HepG2 (cell line): ENCODE measurements around the gene COL8A1. TPM values are rescaled to one million over a fixed set of nuclear protein-coding genes. Genes with fewer than 3 reads are reported as not detected.

ENCODE experiments used
- ATAC-seq: fragments of 200-7000 bp; cut with Tn5 transposase; 3 replicates; pipeline ENCODE4 v1.9.1; 2020; ENCODE audit warnings: mild to moderate bottlenecking, moderate library complexity
- BruUV-seq: library from RNA; stranded (reverse); fragments of 400-500 nt; replicated peaks from 2 replicates; lab custom pipeline; 2021; lab: Mats Ljungman, UMichigan
- CTCF ChIA-PET: fragments of 300-600 bp; formaldehyde crosslinking; extraction: SDS; loops from one replicate; lab custom pipeline; 2021; ENCODE audit warnings: low total read pairs, inconsistent platforms, low intra/inter-chr PET ratio; lab: Yijun Ruan, JAX
- POLR2A ChIA-PET: fragments of 350-600 bp; sonication (Branson Sonifier 250); formaldehyde crosslinking; loops from one replicate; lab custom pipeline; 2020; ENCODE audit warnings: antibody characterized with exemption, inconsistent platforms; lab: Yijun Ruan, JAX
- DNase-seq: peaks from one replicate; pipeline ENCODE4 v3.0.0-alpha.2; 2015; ENCODE audit warnings: low spot score
- FAIRE-seq: peaks from 3 replicates; lab custom pipeline; 2011; peaks lifted over from hg19 to GRCh38; lab: Jason Lieb, UNC
- H2AFZ ChIP-seq: one replicate; pipeline ENCODE4 v1.6.1; 2011; ENCODE audit warnings: low read length, inconsistent platforms
- H3K27ac ChIP-seq: fragments of 300-600 bp; 3 replicates; pipeline ENCODE4 v1.8.0; 2011; ENCODE audit warnings: mixed run types, mild to moderate bottlenecking, mixed read lengths, low read length, inconsistent platforms; ENCODE audit not compliant: insufficient read depth; ENCODE audit errors: extremely low read length
- H3K27me3 ChIP-seq, 2 experiments: fragments of 200-600 bp in 1 of 2; 2 replicates in 1 of 2; 3 replicates in 1 of 2; pipeline versions ENCODE4 v1.6.0 to v1.8.0; 2011; ENCODE audit warnings: low read length in 2 of 2, mild to moderate bottlenecking in 2 of 2, moderate library complexity in 2 of 2, inconsistent platforms in 1 of 2; ENCODE audit not compliant: insufficient read depth in 2 of 2, control insufficient read depth in 1 of 2
- H3K36me3 ChIP-seq, 2 experiments: fragments of 200-600 bp in 1 of 2; replicated peaks in 1 of 2; 2 replicates in 1 of 2; 3 replicates in 1 of 2; pipeline versions ENCODE4 v1.5.1 to v1.8.0; 2011; ENCODE audit warnings: low read length in 2 of 2, inconsistent platforms in 1 of 2; ENCODE audit not compliant: insufficient read depth in 2 of 2, control insufficient read depth in 1 of 2
- H3K4me1 ChIP-seq: 2 replicates; pipeline ENCODE4 v1.5.1; 2012; ENCODE audit warnings: low read length, inconsistent platforms; ENCODE audit not compliant: insufficient read depth
- H3K4me2 ChIP-seq: 2 replicates; pipeline ENCODE4 v1.6.0; 2011; ENCODE audit warnings: low read depth, low read length, inconsistent platforms
- H3K4me3 ChIP-seq, 3 experiments: fragments of 200-600 bp in 1 of 3; sonication (generic), shearing (Covaris generic) in 1 of 3; replicated peaks in 1 of 3; 2 replicates each; pipeline ENCODE4 v1.5.1; 2011 to 2016; ENCODE audit warnings: low read length in 3 of 3, inconsistent platforms in 2 of 3, low read depth in 2 of 3, mild to moderate bottlenecking in 2 of 3, control low read depth in 1 of 3, mixed read lengths in 1 of 3; ENCODE audit not compliant: insufficient read depth in 1 of 3
- H3K79me2 ChIP-seq: one replicate; pipeline ENCODE4 v1.6.1; 2011; ENCODE audit warnings: low read length, inconsistent platforms; ENCODE audit not compliant: insufficient read depth
- H3K9ac ChIP-seq: 2 replicates; pipeline ENCODE4 v1.6.0; 2011; ENCODE audit warnings: mild to moderate bottlenecking, low read depth, low read length, inconsistent platforms; ENCODE audit not compliant: insufficient read depth
- H3K9me3 ChIP-seq: 2 replicates; pipeline ENCODE4 v1.5.1; 2012; ENCODE audit warnings: mild to moderate bottlenecking, low read length
- H4K20me1 ChIP-seq: 2 replicates; pipeline ENCODE4 v1.6.0; 2011; ENCODE audit warnings: inconsistent platforms, mild to moderate bottlenecking, low read length, moderate library complexity; ENCODE audit not compliant: insufficient read depth
- AGO2 ChIP-seq: fragments of 200-400 bp; formaldehyde crosslinking; optimal IDR thresholded peaks from 2 replicates; pipeline ENCODE3; 2017; ENCODE audit warnings: mild to moderate bottlenecking, low read depth, low read length, moderate library complexity
- CENPX ChIP-seq: sonication (generic); formaldehyde crosslinking; IDR thresholded peaks from 2 replicates; pipeline ENCODE4 v1.9.0; 2021; ENCODE audit warnings: mild to moderate bottlenecking, missing genetic modification reagents, moderate library complexity
- EP300 ChIP-seq, 3 experiments: sonication (generic) in 1 of 3; formaldehyde crosslinking in 1 of 3; IDR thresholded peaks; 2 replicates each; pipeline versions ENCODE4 v1.5.1 to v1.6.1; 2011 to 2020; ENCODE audit warnings: low read depth in 2 of 3, low read length in 2 of 3, borderline replicate concordance in 1 of 3, improper control_type of control experiment in 1 of 3, mild to moderate bottlenecking in 1 of 3, missing genetic modification reagents in 1 of 3, moderate library complexity in 1 of 3
- HMGXB3 ChIP-seq: sonication (generic); formaldehyde crosslinking; IDR thresholded peaks from 2 replicates; pipeline ENCODE4 v1.4.0; 2020; ENCODE audit warnings: missing genetic modification reagents, borderline replicate concordance
- NFYB ChIP-seq: sonication (generic); formaldehyde crosslinking; IDR thresholded peaks from 2 replicates; pipeline ENCODE4 v1.4.0; 2020; ENCODE audit warnings: missing genetic modification reagents
- POLR2G ChIP-seq: fragments of 200-400 bp; formaldehyde crosslinking; IDR thresholded peaks from 2 replicates; pipeline ENCODE4 v1.6.1; 2018; ENCODE audit warnings: mild to moderate bottlenecking, low read depth, low read length, moderate library complexity
- SP1 ChIP-seq, 2 experiments: fragments of 450-650 bp in 1 of 2; sonication (generic) in 1 of 2; formaldehyde crosslinking in 1 of 2; IDR thresholded peaks; 2 replicates each; pipeline versions ENCODE4 v1.4.0 to v1.6.1; 2016 to 2020; ENCODE audit warnings: missing genetic modification reagents in 1 of 2
- ZBTB21 ChIP-seq: sonication (generic); formaldehyde crosslinking; IDR thresholded peaks from 2 replicates; pipeline ENCODE4 v1.4.0; 2020; ENCODE audit warnings: missing genetic modification reagents
- ZFP36 ChIP-seq: fragments of 150-350 bp; IDR thresholded peaks from 2 replicates; pipeline ENCODE4 v1.6.1; 2018; ENCODE audit warnings: borderline replicate concordance, low read length, low read depth; ENCODE audit not compliant: partially characterized antibody
- ZNF205 ChIP-seq: IDR thresholded peaks from 2 replicates; pipeline ENCODE4 v1.6.1; 2018; ENCODE audit warnings: missing biosample characterization, missing genetic modification reagents
- ZNF274 ChIP-seq: sonication (generic); formaldehyde crosslinking; IDR thresholded peaks from 2 replicates; pipeline ENCODE4 v1.5.1; 2020; ENCODE audit warnings: mild to moderate bottlenecking, missing genetic modification reagents
- ZNF296 ChIP-seq: sonication (generic); formaldehyde crosslinking; conservative IDR thresholded peaks from 2 replicates; pipeline ENCODE4 v1.5.0; 2020; ENCODE audit warnings: mild to moderate bottlenecking, missing genetic modification reagents
- ZNF430 ChIP-seq: sonication (generic); formaldehyde crosslinking; IDR thresholded peaks from 2 replicates; pipeline ENCODE4 v1.9.0; 2021; ENCODE audit warnings: mild to moderate bottlenecking, missing genetic modification reagents
- ZNF558 ChIP-seq: sonication (generic); formaldehyde crosslinking; IDR thresholded peaks from 2 replicates; pipeline ENCODE4 v1.9.0; 2022; ENCODE audit warnings: mild to moderate bottlenecking, missing genetic modification reagents, borderline replicate concordance
- ZNF615 ChIP-seq: sonication (generic); formaldehyde crosslinking; IDR thresholded peaks from 2 replicates; pipeline ENCODE4 v1.5.0; 2020; ENCODE audit warnings: mild to moderate bottlenecking, missing genetic modification reagents, borderline replicate concordance
- ZNF670 ChIP-seq: sonication (generic); formaldehyde crosslinking; IDR thresholded peaks from 2 replicates; pipeline ENCODE4 v1.8.0; 2022; ENCODE audit warnings: mild to moderate bottlenecking, missing genetic modification reagents, borderline replicate concordance
- WGBS: methylation state at CpG from one replicate; pipeline ENCODE4 v1.1.6; 2017; ENCODE audit warnings: low lambda C conversion rate; 5-methylcytosine and 5-hydroxymethylcytosine counted together
- in situ Hi-C: cut with HindIII; loops from 2 replicates; pipeline ENCODE4 v1.10.0; 2017; ENCODE audit warnings: low pct_unique_long_range_greater_than_20kb; ENCODE audit not compliant: extremely low pct_ligation_motif_present
- intact Hi-C: fragments of 100-400 bp; cut with micrococcal nuclease; formaldehyde crosslinking; loops from one replicate; pipeline ENCODE4 v1.10.0; 2022; ENCODE audit not compliant: unreplicated experiment
- polyA plus RNA-seq, 8 experiments: library from polyadenylated mRNA; depleted of rRNA in 3 of 8; stranded (reverse) in 7 of 8; unstranded in 1 of 8; fragments of >200 nt; fragmentation: Illumina TruSeq in 4 of 8; extraction: Trizol in 4 of 8; gene quantifications; 2 replicates each; pipeline versions ENCODE4 v1.2.1 to v1.2.3, GENCODE V29; 2011 to 2016; ENCODE audit warnings: low read depth in 4 of 8, missing spikeins in 1 of 8, mixed read lengths in 1 of 8; ENCODE audit not compliant: insufficient read depth in 1 of 8
- total RNA-seq, 5 experiments: library from RNA; depleted of rRNA; stranded (reverse); fragments of >200 nt; fragmentation: Illumina TruSeq; extraction: Trizol; gene quantifications; 2 replicates each; pipeline ENCODE4 v1.2.3, GENCODE V29; 2016; ENCODE audit warnings: low read depth in 1 of 5
- TF ChIP-seq, protein P1 (sequence below): IDR thresholded peaks from 2 replicates; pipeline ENCODE4 v1.6.1; 2016; ENCODE audit warnings: low read depth
- TF ChIP-seq, protein P2 (sequence below): sonication (generic); formaldehyde crosslinking; IDR thresholded peaks from 2 replicates; pipeline ENCODE4 v1.5.0; 2020; ENCODE audit warnings: missing genetic modification reagents

COL8A1 gene
- total and polyA plus RNA-seq, 2 of the 13 experiments (the other 11 are each of a cell fraction or from before 2014, with no cell fraction given): not detected

GRCh38 chr3:99663977-99664376 lies 25.6 kb downstream of the COL8A1 start (continued):
- TF ChIP-seq, protein P1, sequence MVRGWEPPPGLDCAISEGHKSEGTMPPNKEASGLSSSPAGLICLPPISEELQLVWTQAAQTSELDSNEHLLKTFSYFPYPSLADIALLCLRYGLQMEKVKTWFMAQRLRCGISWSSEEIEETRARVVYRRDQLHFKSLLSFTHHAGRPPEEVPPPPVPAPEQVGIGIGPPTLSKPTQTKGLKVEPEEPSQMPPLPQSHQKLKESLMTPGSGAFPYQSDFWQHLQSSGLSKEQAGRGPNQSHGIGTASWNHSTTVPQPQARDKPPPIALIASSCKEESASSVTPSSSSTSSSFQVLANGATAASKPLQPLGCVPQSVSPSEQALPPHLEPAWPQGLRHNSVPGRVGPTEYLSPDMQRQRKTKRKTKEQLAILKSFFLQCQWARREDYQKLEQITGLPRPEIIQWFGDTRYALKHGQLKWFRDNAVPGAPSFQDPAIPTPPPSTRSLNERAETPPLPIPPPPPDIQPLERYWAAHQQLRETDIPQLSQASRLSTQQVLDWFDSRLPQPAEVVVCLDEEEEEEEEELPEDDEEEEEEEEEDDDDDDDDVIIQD: no peak

DNA sequence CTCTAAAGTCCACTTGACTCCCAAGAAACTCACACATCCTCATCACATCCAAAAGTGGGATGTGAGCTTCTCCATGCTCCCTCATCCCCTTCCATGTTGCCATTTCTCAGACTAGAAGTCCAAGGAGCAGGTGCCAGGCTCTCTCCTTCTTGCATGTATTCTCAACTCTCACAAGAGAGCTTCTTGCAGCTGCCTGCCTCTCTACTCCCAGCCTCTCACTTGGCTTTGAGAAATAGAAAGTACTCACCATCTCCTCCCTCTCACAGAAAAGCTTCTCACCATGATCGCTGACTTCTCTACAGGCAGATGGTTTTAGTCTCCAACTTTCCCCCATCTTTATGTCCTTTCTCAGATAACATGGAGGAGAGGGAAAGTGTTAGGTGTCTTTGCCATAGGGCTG lies 26.6 kb downstream of the COL8A1 start:
- ChIA-PET POLR2A (no interaction called here), CTCF (no interaction called here)
- Histone ChIP-seq H4K20me1 (no peaks in the 10 kb centered on the region), H3K27ac (no peak overlapping the region), H3K4me3 (no peak overlapping the region), H3K9me3 (no peaks in the 10 kb centered on the region), H3K36me3 (no peaks in the 10 kb centered on the region), H3K4me1 (no peaks in the 10 kb centered on the region), H3K4me2 (no peak overlapping the region), H3K79me2 (no peaks in the 10 kb centered on the region), H3K9ac (no peak overlapping the region), H2AFZ (no peak overlapping the region), H3K27me3 (no peaks in the 10 kb centered on the region; a peak in 1 of 5 replicates)
- in situ Hi-C loops: no loop called here
- no peak for FAIRE-seq
- ATAC-seq: no peak
- intact Hi-C loops: no loop called here
- BruUV-seq: no TSS peak
- no peak for DNase-seq
- 44% methylated on average over 1 of the region's 1 CpG for WGBS
- no peak for TF ChIP-seq ZNF558
- TF ChIP-seq ZNF205 (CRISPR knock-in tag): no peak
- no peak for TF ChIP-seq ZNF296
- TF ChIP-seq, protein P2, sequence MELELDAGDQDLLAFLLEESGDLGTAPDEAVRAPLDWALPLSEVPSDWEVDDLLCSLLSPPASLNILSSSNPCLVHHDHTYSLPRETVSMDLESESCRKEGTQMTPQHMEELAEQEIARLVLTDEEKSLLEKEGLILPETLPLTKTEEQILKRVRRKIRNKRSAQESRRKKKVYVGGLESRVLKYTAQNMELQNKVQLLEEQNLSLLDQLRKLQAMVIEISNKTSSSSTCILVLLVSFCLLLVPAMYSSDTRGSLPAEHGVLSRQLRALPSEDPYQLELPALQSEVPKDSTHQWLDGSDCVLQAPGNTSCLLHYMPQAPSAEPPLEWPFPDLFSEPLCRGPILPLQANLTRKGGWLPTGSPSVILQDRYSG (CRISPR knock-in tag): no peak
- TF ChIP-seq ZNF615 (CRISPR knock-in tag): no peak
- TF ChIP-seq ZBTB21 (CRISPR knock-in tag): no peak
- no peak for TF ChIP-seq ZFP36
- no peak for TF ChIP-seq NFYB
- no peak for TF ChIP-seq ZNF670 (CRISPR knock-in tag)
- TF ChIP-seq ZNF274 (CRISPR knock-in tag): no peak
- no peak for TF ChIP-seq EP300 (IDR thresholded peaks at IDR 0.05; ENCODE audit: low read depth in 2 of 2, low read length in 2 of 2)
- no peak for TF ChIP-seq EP300 (CRISPR knock-in tag; IDR thresholded peaks at IDR 0.05; ENCODE audit: borderline replicate concordance)
- TF ChIP-seq POLR2G: no peak
- TF ChIP-seq ZNF430: no peak
- no peak for TF ChIP-seq SP1 (IDR thresholded peaks at IDR 0.05)
- no peak for TF ChIP-seq SP1 (CRISPR knock-in tag; IDR thresholded peaks at IDR 0.05)
- TF ChIP-seq HMGXB3 (CRISPR knock-in tag): no peak
- TF ChIP-seq CENPX (CRISPR knock-in tag): no peak
- TF ChIP-seq AGO2: no peak
